Uterus (tissue), 2 donors: ENCODE results near the gene TMEM131L.

ENCODE experiments used
- CTCF ChIP-seq, 4 experiments: fragments of 200-600 bp in 2 of 4; fragments of 450-650 bp in 2 of 4; sonication (generic) in 2 of 4; IDR thresholded peaks; one replicate each; pipeline ENCODE4 v1.5.1; 2016 to 2019; ENCODE audit warnings: antibody characterized with exemption in 4 of 4, mild to moderate bottlenecking in 2 of 4, moderate library complexity in 1 of 4
- POLR2A ChIP-seq, 2 donors: fragments of 450-650 bp; IDR thresholded peaks; one replicate each; pipeline ENCODE4 v1.6.1; 2016; ENCODE audit warnings: antibody characterized with exemption in 2 of 2, mild to moderate bottlenecking in 1 of 2, moderate library complexity in 1 of 2

- no peak for TF ChIP-seq CTCF (IDR thresholded peaks at IDR 0.05)
- no peak for TF ChIP-seq POLR2A (IDR thresholded peaks at IDR 0.05)
Observed at GRCh38 chr4:153655928-153656327, 189.8 kb downstream of the TMEM131L start.
